NCI-H82 treated with DMSO at 0.1 percent for 48 hours (cell line): ENCODE measurements around the gene THSD4.
"Not testable (repeated sequence)": the region's sequence is repeated elsewhere in the genome, so short reads cannot be mapped to it uniquely, and the experiment has no call there.

Experiments
- DNase-seq: peaks from one replicate; lab custom pipeline; 2025; ENCODE audit not compliant: unreplicated experiment; lab: John Stamatoyannopoulos, UW

The THSD4 gene

GRCh38 chr15:71702496-71702895 is 587.2 kb downstream of the THSD4 start:
- no peak for DNase-seq

GRCh38 chr15:71705151-71705550 is 589.9 kb downstream of the THSD4 start:
- no peak for DNase-seq

DNA sequence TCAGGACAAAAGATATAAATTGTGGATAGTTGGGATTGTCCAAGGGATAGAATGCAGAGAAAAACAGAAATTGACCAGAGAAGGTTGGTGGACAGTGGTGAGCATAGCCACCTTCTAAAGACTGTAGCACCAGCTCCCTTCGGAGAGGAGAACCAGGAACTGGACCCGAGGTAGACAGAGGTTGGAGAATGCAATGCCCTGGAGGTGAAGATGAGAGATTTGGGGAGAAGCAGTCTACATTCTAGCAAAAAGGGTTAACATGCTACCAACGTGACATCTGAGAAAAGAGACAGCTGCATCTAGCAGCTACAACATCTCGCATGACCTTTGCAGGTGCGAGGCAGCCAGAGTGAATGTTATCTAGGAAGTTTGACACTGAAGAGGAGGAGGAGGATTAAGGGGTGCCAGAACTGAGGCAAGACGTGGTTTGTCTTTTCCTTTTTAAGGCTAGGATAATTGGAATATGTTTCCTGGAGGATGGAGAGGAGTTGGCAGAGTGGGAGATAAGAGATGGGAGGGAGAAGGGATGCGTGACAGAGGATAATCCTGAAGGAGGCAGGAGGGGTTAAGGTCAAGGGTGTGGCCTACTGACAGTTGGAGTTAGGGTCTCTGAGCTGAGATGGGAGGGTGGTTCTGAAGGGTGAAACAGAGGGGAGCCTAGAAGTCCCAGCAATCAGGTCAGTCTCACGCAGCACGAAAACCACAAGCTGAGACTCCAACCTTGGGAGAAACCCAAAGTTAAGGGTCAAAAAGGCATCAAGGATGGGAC is 591.4 kb downstream of the THSD4 start:
- no peak for DNase-seq

DNA sequence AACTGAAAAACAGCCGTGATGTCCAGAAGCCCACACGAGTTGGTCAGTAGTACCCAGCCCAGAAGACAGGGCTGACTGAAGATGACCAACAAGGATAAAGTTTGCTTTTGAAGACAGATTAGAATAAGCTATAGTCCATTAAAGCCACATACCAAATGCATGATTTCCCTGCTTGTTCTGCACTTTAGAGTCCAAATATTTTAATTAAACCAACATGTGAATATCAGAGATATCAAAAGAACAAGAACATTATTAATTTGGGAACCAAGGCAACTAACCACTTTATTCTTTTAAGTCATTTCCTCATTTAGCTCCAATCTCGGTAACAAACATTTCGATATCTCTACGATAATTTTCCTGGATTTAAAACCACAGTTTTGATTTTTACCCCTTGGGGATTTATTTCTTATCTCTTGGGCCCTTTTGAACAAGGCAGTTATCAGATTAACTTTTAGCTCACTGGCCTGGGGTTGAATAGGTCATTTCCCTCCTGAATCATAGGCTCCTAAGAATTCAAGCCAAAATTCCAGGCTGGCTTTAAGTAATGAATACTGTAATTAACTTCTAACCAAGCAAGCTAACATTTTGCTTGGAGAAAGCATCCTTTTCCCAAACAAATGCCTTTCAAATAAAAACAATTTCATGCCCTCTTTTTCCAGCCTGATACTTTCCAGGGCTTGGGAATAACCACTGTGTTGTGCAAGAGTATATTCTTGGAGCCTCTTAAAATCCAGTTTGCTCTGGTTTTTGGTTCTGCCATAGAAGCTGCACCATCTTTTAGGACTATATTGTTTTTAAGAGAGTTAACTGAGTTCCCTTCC is 592.2 kb downstream of the THSD4 start:
- DNase-seq = no peak

GRCh38 chr15:71708051-71708429 is 592.8 kb downstream of the THSD4 start:
- no peak for DNase-seq

DNA sequence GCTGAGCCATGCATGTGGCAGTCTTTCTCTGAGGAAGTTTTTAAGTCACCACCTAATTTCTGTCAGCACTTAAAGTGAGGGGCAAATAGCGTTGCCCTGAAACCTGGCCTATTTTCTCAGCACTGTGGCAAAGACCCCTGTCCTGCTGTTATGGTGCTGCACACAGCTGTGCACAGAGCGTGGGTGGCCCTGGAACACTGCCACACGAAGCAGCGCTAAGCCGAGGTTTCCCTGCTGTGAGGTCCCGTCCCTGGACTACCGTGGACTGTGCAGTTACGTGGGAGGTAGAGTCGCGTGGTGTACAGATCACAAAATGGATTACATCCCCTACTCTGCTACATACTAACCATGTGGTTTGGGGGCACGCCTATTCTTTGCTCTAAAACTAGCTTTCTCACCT is 593.5 kb downstream of the THSD4 start:
- DNase-seq = no peak

DNA sequence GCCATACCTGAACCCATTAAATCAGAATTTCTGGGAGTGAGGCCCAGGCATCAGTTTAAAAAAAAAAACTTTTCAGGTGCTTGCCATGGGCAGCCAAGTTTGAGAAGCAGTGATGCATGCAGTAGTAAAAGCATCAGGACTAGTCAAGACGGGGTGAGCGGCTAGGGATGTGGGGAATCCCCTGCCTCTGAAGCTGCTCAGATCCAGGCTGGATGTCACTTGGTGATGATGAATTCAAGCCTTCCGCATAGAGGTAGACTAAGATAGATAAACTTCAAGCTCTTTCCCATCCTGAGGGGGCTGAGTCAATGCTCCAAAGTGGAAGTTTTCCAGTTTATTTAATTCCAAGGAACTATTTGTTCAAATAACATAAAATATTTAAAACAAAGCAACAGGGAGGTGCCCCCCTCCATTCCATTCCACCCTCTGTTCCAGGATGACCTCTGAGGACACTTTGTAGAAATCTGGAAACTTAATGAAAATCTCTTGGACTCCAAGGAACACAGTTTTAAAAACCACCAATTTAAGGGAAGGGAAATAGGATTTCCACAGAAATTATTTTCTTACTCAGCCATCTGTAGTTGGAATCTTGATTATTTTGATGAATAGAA is 594.6 kb downstream of the THSD4 start:
- no peak for DNase-seq

DNA sequence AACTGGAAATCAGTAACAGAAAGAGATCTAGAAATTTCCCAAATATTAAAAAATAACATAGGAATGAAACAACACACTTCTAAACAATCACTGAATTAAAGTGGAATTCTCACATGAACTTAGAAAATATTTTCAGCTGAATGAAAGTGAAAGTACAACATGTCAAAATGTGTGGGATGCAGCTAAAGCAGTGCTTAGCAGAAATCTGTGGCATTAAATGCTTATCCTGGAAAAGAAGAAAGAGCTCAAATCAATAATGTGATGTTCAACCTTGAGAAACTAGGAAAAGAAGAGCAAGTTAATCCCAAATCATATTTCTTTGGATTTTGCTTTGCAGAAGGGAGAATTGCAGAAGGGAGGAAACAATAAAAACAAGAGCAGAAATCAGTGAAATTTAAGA is 596.9 kb downstream of the THSD4 start:
- no peak for DNase-seq

DNA sequence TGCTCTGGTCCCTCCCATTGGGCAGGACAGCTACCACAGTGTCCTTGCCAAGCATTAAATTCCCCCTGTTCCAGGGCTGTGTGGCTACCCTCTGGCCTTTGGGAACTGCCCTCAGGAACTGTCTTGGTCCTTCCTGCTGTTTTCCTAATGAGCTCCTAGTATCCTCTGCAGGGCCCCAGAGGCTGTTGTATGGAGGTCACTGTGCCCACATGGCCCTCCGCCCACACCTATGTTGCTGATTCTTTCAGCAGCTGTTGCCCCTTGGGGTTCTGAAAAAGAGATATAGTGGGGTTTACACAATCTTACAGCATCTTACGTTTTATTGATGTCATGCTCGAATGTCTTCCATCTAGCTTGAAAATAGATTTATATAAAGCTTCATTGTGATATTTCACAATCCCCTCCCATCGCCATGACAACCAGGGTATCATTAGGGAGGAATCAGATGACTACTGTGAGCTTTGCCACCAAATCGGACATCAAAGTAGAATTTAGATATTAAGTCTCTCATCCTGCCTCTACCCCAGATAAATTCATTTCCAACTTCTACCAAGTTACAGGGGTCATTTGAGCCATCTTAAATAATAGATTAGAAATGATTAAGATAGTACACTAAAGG is 598.0 kb downstream of the THSD4 start:
- DNase-seq = no peak

DNA sequence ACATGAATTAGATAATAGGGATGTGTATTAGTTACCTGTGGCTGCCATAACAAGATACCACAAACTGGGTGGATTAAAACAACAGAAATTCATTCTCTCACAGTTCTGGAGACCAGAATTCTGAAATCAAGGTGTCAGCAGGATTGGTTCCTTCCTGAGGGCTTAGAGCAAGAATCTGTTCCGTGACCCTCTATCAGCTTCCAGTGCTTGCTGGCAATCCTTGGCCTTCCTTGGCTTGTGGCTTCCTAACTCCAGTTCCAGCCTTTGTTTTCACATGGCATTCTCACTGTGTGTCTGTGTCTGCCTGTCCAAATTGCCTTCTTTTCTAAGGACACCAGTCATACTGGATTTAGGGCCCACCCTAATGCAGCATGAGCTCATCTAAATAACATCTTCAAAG is 600.6 kb downstream of the THSD4 start:
- DNase-seq = no peak

GRCh38 chr15:71716990-71717389 is 601.7 kb downstream of the THSD4 start:
- no peak for DNase-seq

DNA sequence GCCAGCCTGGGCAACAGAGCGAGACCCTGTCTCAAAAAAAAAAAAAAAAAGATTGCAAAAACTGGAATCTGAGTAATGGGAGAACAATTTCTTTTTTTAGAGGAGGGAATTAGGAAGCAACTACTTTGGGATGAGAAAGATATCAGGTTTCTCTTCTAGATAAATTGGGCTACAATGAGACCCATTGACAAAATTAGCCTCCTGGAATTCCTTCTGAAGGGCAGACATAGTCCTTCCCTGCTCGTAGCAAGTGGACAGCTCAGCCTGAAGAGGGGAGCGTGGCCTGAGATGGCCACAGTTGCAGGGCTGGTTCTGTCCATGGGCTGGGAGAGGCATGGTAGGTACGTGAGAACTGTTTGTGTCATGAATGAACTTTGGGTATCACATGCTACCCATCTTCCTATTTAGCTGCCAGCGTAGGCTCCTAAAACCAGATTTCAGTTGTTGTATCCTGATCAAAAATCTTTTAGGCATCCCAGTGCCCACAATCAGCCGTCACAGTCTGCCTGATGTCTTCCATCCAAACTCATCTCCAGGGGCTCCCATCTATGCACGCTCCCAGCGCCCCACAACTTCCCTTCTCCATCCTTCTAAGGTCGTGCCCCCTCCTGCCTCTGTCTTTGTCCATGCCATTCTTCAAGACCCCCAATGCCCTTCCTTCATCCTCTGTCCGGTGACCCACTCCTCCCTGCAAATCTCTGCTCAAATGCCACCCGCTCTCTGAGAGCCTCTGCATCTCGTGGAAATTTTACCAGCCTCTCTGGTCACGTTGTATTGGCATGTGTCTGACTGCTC is 603.0 kb downstream of the THSD4 start:
- no peak for DNase-seq

GRCh38 chr15:71723344-71723743 is 608.1 kb downstream of the THSD4 start:
- no peak for DNase-seq

GRCh38 chr15:71725207-71725955 is 610.1 kb downstream of the THSD4 start:
- DNase-seq = not testable (repeated sequence)

DNA sequence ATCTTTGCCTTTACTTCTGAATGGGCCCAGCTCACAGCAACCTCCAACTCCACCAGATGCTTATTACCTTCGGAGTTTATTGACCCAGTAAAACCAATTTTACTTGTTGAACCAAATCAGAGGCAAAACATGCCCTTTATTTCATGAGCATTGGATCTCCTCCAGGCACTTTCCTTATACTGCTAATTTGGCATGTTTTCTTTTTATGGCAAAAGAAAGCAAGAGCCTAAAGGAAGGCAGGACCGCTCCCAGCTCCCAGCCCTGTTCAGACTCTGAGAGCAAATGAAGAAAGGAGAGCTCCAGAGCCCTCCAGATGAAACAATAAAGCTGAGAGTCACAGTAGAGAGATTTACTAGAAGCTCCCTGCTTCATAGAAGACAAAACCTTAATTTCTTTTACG is 613.6 kb downstream of the THSD4 start:
- DNase-seq = no peak

GRCh38 chr15:71729319-71729718 is 614.0 kb downstream of the THSD4 start:
- DNase-seq = no peak

DNA sequence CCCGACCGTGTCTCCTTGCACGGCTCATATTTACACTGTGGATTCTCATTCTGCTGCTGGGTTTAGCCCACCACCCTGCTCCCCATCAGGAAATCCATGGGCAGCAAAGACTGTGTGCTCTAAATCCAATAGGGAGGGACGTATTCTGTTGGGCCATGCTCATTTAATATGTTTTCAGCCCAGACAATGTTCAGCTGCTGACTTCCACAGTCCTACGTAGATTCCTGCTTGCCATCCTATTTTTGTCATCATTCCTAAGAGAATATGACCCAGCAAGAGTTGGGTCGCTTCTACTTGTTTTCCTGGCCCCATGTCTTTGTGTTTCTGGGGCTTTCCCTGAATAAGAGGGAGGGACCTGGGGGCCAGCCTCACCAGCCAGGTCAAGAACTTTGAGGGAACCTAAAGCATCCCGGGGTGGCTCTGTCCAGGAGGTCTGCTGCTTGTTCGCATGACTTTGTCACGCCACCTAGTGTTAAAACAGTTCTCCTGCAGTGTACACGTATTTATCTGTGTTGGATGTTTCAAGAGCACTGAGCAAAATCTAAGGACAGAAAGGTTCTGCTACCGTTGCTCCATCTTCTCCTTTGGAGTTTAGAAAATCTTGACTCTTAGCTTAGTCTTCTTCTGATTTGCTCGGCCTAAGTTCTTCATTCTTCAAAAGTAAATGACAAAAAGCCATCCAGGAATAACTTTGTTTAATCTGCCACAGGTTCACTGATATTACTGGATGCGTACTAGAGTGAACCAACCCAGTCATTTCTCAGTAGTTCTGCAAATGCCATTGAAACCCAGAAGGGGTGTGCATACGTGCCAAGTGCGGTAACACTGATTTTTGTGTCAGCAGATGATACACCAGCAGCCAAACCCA is 615.2 kb downstream of the THSD4 start:
- no peak for DNase-seq

DNA sequence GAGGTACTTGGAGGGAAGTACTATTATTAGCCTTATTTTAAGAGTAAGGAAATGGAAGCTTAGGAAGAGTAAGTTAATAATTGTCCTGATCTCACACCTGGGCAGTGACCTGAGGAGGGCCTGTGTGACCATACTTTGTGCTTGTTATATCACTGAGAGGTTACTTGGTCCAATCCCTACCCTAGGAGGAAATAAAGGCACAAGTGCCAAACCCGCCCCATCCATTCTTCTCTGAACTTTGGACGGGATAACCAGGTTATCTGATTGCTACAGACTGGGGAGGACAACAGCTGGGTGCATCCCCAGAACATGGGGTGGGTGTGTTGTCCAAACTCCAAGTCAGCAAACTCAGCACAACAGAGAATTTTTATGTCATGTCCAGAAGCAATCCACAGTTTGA is 617.4 kb downstream of the THSD4 start:
- DNase-seq = no peak

DNA sequence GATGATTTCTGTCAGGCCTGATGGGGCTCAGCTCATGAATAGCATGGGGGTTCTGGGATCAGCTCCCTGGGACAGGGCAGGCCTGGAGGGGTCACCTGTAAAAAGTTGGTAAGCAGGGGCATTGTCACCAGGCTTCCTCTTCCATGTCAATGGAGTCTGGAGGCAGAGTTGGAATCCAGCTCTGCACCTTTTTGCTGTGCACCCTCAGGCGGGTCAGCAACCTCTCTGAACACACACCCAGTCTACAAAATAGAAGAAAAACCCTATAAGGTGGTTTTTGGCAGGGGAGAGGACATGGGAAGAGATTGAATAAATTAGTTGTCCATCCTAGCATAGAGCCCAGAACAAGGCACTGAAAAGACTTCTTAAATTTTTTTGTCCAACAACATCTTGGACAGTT is 617.9 kb downstream of the THSD4 start:
- no peak for DNase-seq
